BLaER1 (cell line): ENCODE data around the gene ZNF32.
"Not testable (repeated sequence)": the region's sequence is repeated elsewhere in the genome, so short reads cannot be mapped to it uniquely, and the experiment has no call there.

Source experiments
- H3K27ac ChIP-seq: shearing (Covaris generic); formaldehyde crosslinking; 2 replicates; pipeline ENCODE4 v1.8.1; 2022
- H3K27me3 ChIP-seq: shearing (Covaris generic); formaldehyde crosslinking; 2 replicates; pipeline ENCODE4 v1.8.1; 2022
- H3K36me3 ChIP-seq: shearing (Covaris generic); formaldehyde crosslinking; 2 replicates; pipeline ENCODE4 v1.8.1; 2022
- H3K4me1 ChIP-seq: shearing (Covaris generic); formaldehyde crosslinking; 2 replicates; pipeline ENCODE4 v1.8.1; 2022
- H3K4me2 ChIP-seq: shearing (Covaris generic); formaldehyde crosslinking; 2 replicates; pipeline ENCODE4 v1.8.1; 2022
- H3K4me3 ChIP-seq: shearing (Covaris generic); formaldehyde crosslinking; 2 replicates; pipeline ENCODE4 v1.8.1; 2022
- H3K9ac ChIP-seq: shearing (Covaris generic); formaldehyde crosslinking; 2 replicates; pipeline ENCODE4 v1.8.1; 2022
- H3K9me3 ChIP-seq: shearing (Covaris generic); formaldehyde crosslinking; 2 replicates; pipeline ENCODE4 v1.8.1; 2022
- H4K20me1 ChIP-seq: shearing (Covaris generic); formaldehyde crosslinking; 2 replicates; pipeline ENCODE4 v1.8.1; 2022
- Cebpa-rat ChIP-seq: shearing (Covaris generic); IDR thresholded peaks from 2 replicates; pipeline ENCODE4 v1.8.1; 2022

ZNF32 gene

DNA sequence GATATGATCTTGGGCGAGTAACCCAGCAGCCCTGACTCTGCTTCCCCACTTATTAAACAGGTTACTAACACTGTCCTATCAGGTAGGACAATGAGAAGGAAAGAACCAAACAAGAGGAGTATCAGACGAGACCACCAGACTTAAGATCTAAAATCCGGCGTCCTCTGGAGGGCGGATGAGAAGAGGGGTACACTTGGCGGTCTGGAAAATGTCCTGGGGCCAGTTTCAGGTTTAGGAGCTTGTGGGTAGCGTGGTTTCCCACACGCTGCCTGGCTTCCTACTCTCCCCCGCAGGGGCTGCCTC lies 635 bp downstream of the ZNF32 start:
- Histone ChIP-seq H3K9ac (peak overlapping the region; percentile 99), H3K27ac (peak overlapping the region; percentile 100), H3K4me3 (peak overlapping the region; percentile 91), H3K4me1 (peaks cover 14% of the 10 kb centered on the region), H4K20me1 (no peaks in the 10 kb centered on the region), H3K36me3 (peaks cover 47% of the 10 kb centered on the region), H3K9me3 (peaks cover 52% of the 10 kb centered on the region), H3K27me3 (peaks cover 7% of the 10 kb centered on the region; the same call in 1 of the 2 replicates), H3K4me2 (peak overlapping the region; percentile 76)
- TF ChIP-seq Cebpa-rat, result no peak

DNA sequence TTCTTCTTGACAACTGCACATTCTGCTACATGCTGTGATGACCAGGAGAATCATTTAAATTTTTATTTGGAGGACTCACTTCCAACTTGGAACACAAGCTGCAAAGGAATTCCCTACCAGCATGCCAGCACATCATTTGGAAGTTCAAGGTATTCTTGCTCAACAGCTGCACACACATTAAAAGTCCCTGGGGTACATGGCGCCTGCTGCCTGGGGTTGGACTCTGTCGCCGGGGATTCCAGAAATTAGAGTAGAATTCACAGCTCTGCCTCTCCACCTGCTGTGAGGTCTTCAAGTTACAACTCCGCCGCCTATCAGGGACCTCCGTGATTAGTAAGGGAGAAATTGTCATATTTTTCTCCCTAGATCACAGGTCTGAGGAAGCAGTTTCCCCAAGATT lies 1.1 kb downstream of the ZNF32 start:
- peaks cover 57% of the 10 kb centered on the region for H3K9me3 ChIP-seq
- H3K36me3 ChIP-seq, result peaks cover 52% of the 10 kb centered on the region
- H3K4me3 ChIP-seq, result peak overlapping the region; percentile 91
- H3K4me1 ChIP-seq, result peaks cover 14% of the 10 kb centered on the region
- H3K27me3 ChIP-seq, result peaks cover 7% of the 10 kb centered on the region; the same call in 1 of the 2 replicates
- peak overlapping the region; percentile 100; the same call in 1 of the 2 replicates for H3K27ac ChIP-seq
- peak overlapping the region; percentile 76 for H3K4me2 ChIP-seq
- TF ChIP-seq Cebpa-rat, result no peak
- no peaks in the 10 kb centered on the region for H4K20me1 ChIP-seq
- no peak overlapping the region for H3K9ac ChIP-seq

DNA sequence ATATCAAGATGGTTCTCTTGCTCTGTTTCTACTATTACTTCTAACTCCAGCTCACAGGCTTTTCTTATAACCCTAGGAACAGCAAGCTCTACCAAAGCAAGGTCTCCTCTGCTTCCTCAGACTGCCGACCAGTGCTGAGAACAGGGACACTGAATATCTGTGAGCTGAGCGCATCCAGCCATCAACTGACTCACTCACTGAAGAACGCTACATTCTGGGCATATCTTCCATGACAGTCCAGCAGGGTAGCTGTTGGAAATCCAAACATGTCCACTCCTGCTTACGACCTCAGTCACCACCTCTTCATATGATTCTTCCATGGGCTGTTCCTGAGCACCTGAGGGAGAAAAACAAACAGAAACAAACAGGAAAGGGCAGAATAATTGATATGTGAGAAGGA lies 2.8 kb downstream of the ZNF32 start:
- peak overlapping the region; percentile 91 for H3K4me3 ChIP-seq
- H3K36me3 ChIP-seq, result peaks cover 65% of the 10 kb centered on the region
- peaks cover 7% of the 10 kb centered on the region; the same call in 1 of the 2 replicates for H3K27me3 ChIP-seq
- no peak overlapping the region for H3K27ac ChIP-seq
- no peak overlapping the region for H3K4me2 ChIP-seq
- peaks cover 14% of the 10 kb centered on the region for H3K4me1 ChIP-seq
- H3K9ac ChIP-seq, result no peak overlapping the region
- H4K20me1 ChIP-seq, result no peaks in the 10 kb centered on the region
- peaks cover 74% of the 10 kb centered on the region for H3K9me3 ChIP-seq
- TF ChIP-seq Cebpa-rat, result no peak

DNA sequence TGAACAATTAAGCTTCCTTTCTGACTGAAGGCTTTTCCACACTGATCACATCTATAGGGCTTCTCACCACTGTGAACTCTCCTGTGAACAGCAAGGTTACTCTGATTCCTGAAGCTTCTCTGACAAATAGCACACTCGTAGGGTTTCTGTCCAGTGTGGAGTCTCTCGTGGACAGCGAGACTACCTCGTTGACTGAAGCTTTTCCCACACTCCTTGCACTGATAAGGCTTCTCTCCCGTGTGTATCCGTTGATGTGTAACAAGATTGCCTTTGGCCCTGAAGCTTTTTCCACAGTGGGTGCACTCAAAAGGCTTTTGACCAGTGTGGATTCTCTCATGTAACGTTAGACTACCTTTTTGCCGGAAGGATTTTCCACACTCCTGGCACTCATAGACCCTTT lies 4.4 kb downstream of the ZNF32 start:
- Histone ChIP-seq H3K36me3 (peaks cover 65% of the 10 kb centered on the region), H3K27me3 (peaks cover 7% of the 10 kb centered on the region; the same call in 1 of the 2 replicates), H3K9ac (no peak overlapping the region), H3K27ac (no peak overlapping the region), H4K20me1 (no peaks in the 10 kb centered on the region), H3K4me3 (peak overlapping the region; percentile 56), H3K9me3 (peaks cover 86% of the 10 kb centered on the region), H3K4me1 (peaks cover 9% of the 10 kb centered on the region), H3K4me2 (no peak overlapping the region)
- TF ChIP-seq Cebpa-rat, result no peak

DNA sequence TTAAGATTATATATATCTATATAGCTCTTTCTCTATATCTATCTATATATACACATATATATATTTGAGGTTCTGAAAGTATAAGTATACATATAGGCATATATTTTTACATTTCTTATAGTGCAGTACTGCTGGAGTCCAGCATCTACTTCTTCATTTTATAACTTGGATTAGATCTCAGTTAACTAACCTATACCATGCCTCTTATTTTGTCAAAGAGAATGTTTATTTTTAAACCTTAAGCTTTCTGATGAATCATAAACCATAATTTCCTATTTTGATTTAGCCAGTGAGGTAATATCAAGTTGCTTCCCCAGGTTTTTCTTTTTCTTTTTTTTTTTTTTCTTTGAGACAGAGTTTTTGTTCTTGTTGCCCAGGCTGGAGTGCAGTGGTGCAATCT lies 8.1 kb downstream of the ZNF32 start:
- Histone ChIP-seq H3K9me3 (peaks cover 72% of the 10 kb centered on the region), H3K9ac (no peak overlapping the region), H3K4me2 (no peak overlapping the region), H4K20me1 (no peaks in the 10 kb centered on the region), H3K4me1 (no peaks in the 10 kb centered on the region), H3K27ac (no peak overlapping the region), H3K27me3 (peaks cover 7% of the 10 kb centered on the region; the same call in 1 of the 2 replicates), H3K4me3 (no peak overlapping the region), H3K36me3 (peaks cover 43% of the 10 kb centered on the region)
- TF ChIP-seq Cebpa-rat, result no peak

DNA sequence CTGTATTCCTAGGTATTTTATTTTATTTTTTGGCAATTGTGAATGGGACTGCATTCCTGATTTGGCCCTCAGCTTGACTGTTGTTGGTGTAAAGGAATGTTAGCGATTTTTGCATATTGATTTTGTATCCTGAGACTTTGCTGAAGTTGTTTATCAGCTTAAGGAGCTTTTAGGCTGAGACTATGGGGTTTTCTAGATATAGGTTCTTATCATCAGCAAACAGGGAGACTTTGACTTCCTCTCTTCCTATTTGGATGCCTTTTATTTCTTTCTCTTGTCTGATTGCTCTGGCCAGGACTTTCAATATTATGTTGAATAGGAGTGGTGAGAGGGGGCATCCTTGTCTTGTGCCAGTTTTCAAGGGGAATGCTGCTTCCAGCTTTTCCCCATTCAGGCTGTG lies 12.9 kb downstream of the ZNF32 start:
- H3K9ac ChIP-seq, H4K20me1 ChIP-seq, H3K36me3 ChIP-seq, H3K27me3 ChIP-seq, H3K27ac ChIP-seq, H3K4me2 ChIP-seq, H3K4me1 ChIP-seq, H3K4me3 ChIP-seq: not testable (repeated sequence)
- peaks cover 51% of the 10 kb centered on the region for H3K9me3 ChIP-seq

DNA sequence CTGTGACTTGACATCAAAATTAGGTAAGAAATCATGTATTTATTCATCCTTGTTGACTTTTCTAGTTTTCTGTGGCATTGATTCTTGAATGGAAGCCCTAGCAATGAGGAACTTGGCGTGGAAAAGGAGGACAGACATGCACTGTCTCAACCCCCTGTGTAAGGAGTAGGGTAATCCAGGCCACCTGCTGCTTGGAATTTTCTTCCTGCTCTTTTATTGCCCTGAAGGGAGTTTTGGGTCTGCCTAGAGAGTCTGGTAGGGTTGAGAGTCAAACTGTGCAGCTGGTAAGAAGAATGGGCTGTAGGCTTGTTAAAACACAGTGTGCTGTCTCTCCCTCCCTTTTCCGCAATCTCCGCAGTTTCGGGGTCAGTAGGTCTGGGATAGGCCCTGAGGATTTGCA lies 19.7 kb downstream of the ZNF32 start:
- Histone ChIP-seq H3K36me3 (no peaks in the 10 kb centered on the region), H3K4me1 (no peaks in the 10 kb centered on the region), H4K20me1 (no peaks in the 10 kb centered on the region), H3K9ac (no peak overlapping the region), H3K4me2 (no peak overlapping the region), H3K27me3 (no peaks in the 10 kb centered on the region), H3K27ac (no peak overlapping the region), H3K4me3 (no peak overlapping the region), H3K9me3 (peaks cover 38% of the 10 kb centered on the region)
- TF ChIP-seq Cebpa-rat, result no peak

DNA sequence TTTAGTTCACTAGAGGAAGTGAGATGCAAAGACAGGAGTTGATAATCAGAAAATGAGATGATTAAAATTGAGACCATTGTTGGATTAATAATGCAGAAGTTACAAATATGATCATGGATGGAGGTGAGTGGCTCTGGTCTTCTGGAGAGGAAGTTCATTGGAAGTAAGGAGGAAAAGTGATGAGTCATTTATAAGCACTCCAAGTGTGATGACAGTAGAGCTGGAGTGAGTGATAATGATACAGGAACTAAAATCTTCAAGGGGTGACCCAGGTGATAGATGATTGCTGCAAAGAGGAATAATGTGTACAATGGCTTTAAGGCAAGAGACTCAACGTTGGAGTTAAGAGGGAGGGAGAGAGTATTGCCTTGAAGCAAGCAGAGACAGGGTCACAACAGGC lies 20.7 kb downstream of the ZNF32 start:
- Histone ChIP-seq H3K27ac (no peak overlapping the region), H3K27me3 (no peaks in the 10 kb centered on the region), H3K4me3 (no peak overlapping the region), H3K9me3 (peaks cover 30% of the 10 kb centered on the region), H3K4me2 (no peak overlapping the region), H3K9ac (no peak overlapping the region), H3K4me1 (no peaks in the 10 kb centered on the region), H4K20me1 (no peaks in the 10 kb centered on the region), H3K36me3 (no peaks in the 10 kb centered on the region)
- TF ChIP-seq Cebpa-rat, result no peak

DNA sequence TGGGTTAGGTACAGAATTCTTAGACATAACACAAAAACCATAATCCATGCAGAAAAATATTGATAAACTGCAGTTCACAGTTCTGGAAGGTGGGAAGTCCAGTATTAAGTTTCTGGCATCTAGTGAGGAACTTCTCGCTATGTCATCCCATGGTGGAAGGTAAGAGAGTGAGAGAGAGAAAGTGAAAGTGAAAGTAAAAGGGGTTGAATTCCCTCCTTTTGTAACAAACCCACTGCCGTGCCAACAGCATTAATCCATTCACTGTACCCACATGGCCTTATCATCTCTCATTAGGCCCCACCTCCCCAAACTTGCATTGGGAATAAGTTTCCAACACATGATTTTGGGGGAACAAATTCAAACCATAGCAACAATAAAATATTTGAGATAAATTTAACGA lies 25.3 kb downstream of the ZNF32 start:
- Histone ChIP-seq H3K9ac (no peak overlapping the region), H3K27me3 (no peaks in the 10 kb centered on the region), H4K20me1 (no peaks in the 10 kb centered on the region), H3K4me3 (no peak overlapping the region), H3K27ac (no peak overlapping the region), H3K9me3 (peaks cover 62% of the 10 kb centered on the region), H3K36me3 (peaks cover 15% of the 10 kb centered on the region; the same call in 1 of the 2 replicates), H3K4me1 (no peaks in the 10 kb centered on the region), H3K4me2 (peak overlapping the region; percentile 25)
- no peak for TF ChIP-seq Cebpa-rat

DNA sequence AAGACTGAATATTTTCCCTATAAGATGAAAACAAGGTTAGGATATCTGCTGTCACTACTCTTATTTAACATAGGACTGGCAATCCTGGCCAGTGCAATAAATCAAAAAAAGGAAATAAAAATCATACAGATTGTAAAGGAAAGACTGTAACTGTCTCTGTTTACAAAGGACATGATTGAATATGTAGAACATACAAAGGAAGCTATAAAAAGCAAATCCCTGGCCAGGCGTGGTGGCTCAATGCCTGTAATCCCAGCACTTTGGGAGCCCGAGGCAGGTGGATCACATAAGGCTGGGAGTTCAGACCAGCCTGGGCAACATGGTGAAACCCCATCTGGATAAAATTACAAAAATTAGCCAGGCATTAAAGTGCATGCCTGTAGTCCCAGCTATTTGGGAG lies 26.6 kb downstream of the ZNF32 start:
- no peaks in the 10 kb centered on the region for H3K27me3 ChIP-seq
- peaks cover 25% of the 10 kb centered on the region for H3K36me3 ChIP-seq
- H3K9me3 ChIP-seq, result peaks cover 75% of the 10 kb centered on the region
- no peak overlapping the region for H3K27ac ChIP-seq
- H4K20me1 ChIP-seq, result no peaks in the 10 kb centered on the region
- no peak overlapping the region for H3K4me2 ChIP-seq
- H3K4me3 ChIP-seq, result no peak overlapping the region
- H3K9ac ChIP-seq, result no peak overlapping the region
- no peaks in the 10 kb centered on the region for H3K4me1 ChIP-seq
- no peak for TF ChIP-seq Cebpa-rat

DNA sequence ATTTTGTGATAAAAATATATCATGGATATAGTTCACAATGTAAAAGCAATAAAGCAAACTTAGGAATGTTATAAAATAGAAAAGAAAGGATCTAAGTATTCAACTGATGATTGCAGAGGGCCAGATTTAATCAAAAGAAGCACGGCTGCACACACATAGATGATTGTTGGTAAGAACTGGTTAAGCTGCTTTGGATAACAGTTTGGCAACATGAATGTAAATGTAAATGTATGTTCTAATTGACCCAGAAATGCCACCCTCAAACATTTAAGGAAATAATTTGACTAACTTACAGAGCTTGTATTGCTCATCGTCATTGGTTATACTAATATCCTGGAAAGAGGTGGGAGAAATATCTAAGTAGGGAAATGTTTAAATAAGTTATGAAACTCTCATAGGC lies 29.3 kb downstream of the ZNF32 start:
- peaks cover 81% of the 10 kb centered on the region for H3K9me3 ChIP-seq
- no peaks in the 10 kb centered on the region for H3K27me3 ChIP-seq
- H3K9ac ChIP-seq, result no peak overlapping the region
- no peaks in the 10 kb centered on the region for H4K20me1 ChIP-seq
- no peak for TF ChIP-seq Cebpa-rat
- H3K4me1 ChIP-seq, result no peaks in the 10 kb centered on the region
- H3K36me3 ChIP-seq, result peaks cover 52% of the 10 kb centered on the region
- no peak overlapping the region for H3K27ac ChIP-seq
- no peak overlapping the region for H3K4me2 ChIP-seq
- H3K4me3 ChIP-seq, result no peak overlapping the region
